GM12878 (cell line): ENCODE data around the gene FRMPD2. TPM values are rescaled to one million over a fixed set of nuclear protein-coding genes. Genes with fewer than 3 reads are reported as not detected.
A peak's percentile ranks its signal among the peaks of the same experiment; 100 is the strongest.

ENCODE experiments used
- ATF3 ChIP-seq: IDR thresholded peaks from 2 replicates; pipeline ENCODE4 v1.6.1; 2011; ENCODE audit warnings: low read depth, mild to moderate bottlenecking, low read length, moderate library complexity, borderline replicate concordance; ENCODE audit errors: extremely low read depth
- BRCA1 ChIP-seq: IDR thresholded peaks from 2 replicates; pipeline ENCODE4 v1.6.1; 2011; ENCODE audit warnings: low read depth, low read length, improper control_type of control experiment
- CHD4 ChIP-seq: fragments of 200-600 bp; sonication (generic); IDR thresholded peaks from 2 replicates; pipeline ENCODE4 v1.6.1; 2016; ENCODE audit warnings: mild to moderate bottlenecking
- CREB1 ChIP-seq: IDR thresholded peaks from 2 replicates; pipeline ENCODE4 v1.6.1; 2012; ENCODE audit warnings: low read depth, mild to moderate bottlenecking, inconsistent platforms
- E2F8 ChIP-seq: fragments of 450-650 bp; IDR thresholded peaks from 2 replicates; pipeline ENCODE4 v1.6.1; 2018; ENCODE audit warnings: mild to moderate bottlenecking, low read depth, moderate library complexity; ENCODE audit not compliant: partially characterized antibody
- EP300 ChIP-seq, 2 experiments: fragments of 150-350 bp in 1 of 2; IDR thresholded peaks; 2 replicates each; pipeline ENCODE4 v1.6.1; 2011 to 2012; ENCODE audit warnings: low read depth in 2 of 2, low read length in 2 of 2, borderline replicate concordance in 1 of 2, improper control_type of control experiment in 1 of 2, inconsistent platforms in 1 of 2; ENCODE audit not compliant: control insufficient read depth in 1 of 2
- ETV6 ChIP-seq, 2 experiments: fragments of 450-650 bp in 1 of 2; IDR thresholded peaks in 1 of 2; conservative IDR thresholded peaks in 1 of 2; 2 replicates each; pipeline ENCODE4 v1.6.1; 2014; ENCODE audit warnings: antibody characterized with exemption in 1 of 2, borderline replicate concordance in 1 of 2, low read depth in 1 of 2, mild to moderate bottlenecking in 1 of 2, moderate library complexity in 1 of 2
- HDGF ChIP-seq: fragments of 450-650 bp; IDR thresholded peaks from 2 replicates; pipeline ENCODE4 v1.6.1; 2016; ENCODE audit warnings: antibody characterized with exemption
- IKZF2 ChIP-seq, 2 experiments: fragments of 450-650 bp; IDR thresholded peaks; 2 replicates each; pipeline ENCODE4 v1.6.1; 2017; ENCODE audit warnings: mild to moderate bottlenecking in 2 of 2, moderate library complexity in 2 of 2
- KDM1A ChIP-seq: fragments of 200-600 bp; sonication (generic); IDR thresholded peaks from 2 replicates; pipeline ENCODE4 v1.6.1; 2016; ENCODE audit warnings: borderline replicate concordance
- MEF2B ChIP-seq: fragments of 450-650 bp; IDR thresholded peaks from 2 replicates; pipeline ENCODE4 v1.6.1; 2018; ENCODE audit warnings: mild to moderate bottlenecking, moderate library complexity; ENCODE audit not compliant: partially characterized antibody, poor library complexity, severe bottlenecking
- MTA2 ChIP-seq: fragments of 450-650 bp; IDR thresholded peaks from 2 replicates; pipeline ENCODE4 v1.6.1; 2016; ENCODE audit warnings: low read depth, mild to moderate bottlenecking, moderate library complexity
- NFYB ChIP-seq: IDR thresholded peaks from 2 replicates; pipeline ENCODE4 v1.6.1; 2011; ENCODE audit warnings: low read depth, mild to moderate bottlenecking, low read length, improper control_type of control experiment, moderate library complexity; ENCODE audit not compliant: insufficient read depth
- NR2C1 ChIP-seq: fragments of 450-650 bp; IDR thresholded peaks from 2 replicates; pipeline ENCODE4 v1.6.1; 2017; ENCODE audit warnings: antibody characterized with exemption, mild to moderate bottlenecking, moderate library complexity
- PML ChIP-seq: IDR thresholded peaks from 2 replicates; pipeline ENCODE4 v1.6.1; 2012; ENCODE audit warnings: low read length, inconsistent platforms
- POLR2A ChIP-seq: IDR thresholded peaks from 2 replicates; pipeline ENCODE4 v1.6.1; 2011; ENCODE audit warnings: low read depth, mild to moderate bottlenecking, low read length
- PRDM15 ChIP-seq: fragments of 450-650 bp; formaldehyde crosslinking; IDR thresholded peaks from 2 replicates; pipeline ENCODE4 v1.4.0; 2020; ENCODE audit warnings: mild to moderate bottlenecking, moderate library complexity
- SIX5 ChIP-seq: IDR thresholded peaks from 2 replicates; pipeline ENCODE4 v1.6.1; 2011; ENCODE audit warnings: mild to moderate bottlenecking, low read depth, low read length, moderate library complexity; ENCODE audit not compliant: severe bottlenecking
- SKIL ChIP-seq: fragments of 450-650 bp; IDR thresholded peaks from 2 replicates; pipeline ENCODE4 v1.6.1; 2017; ENCODE audit warnings: mild to moderate bottlenecking, low read depth, inconsistent platforms; ENCODE audit not compliant: poor library complexity, severe bottlenecking
- SMAD1 ChIP-seq: fragments of 450-650 bp; IDR thresholded peaks from 2 replicates; pipeline ENCODE4 v1.6.1; 2018; ENCODE audit warnings: mild to moderate bottlenecking, low read depth; ENCODE audit not compliant: partially characterized antibody
- ZSCAN29 ChIP-seq: fragments of 450-650 bp; IDR thresholded peaks from 2 replicates; pipeline ENCODE4 v1.6.1; 2017; ENCODE audit warnings: mild to moderate bottlenecking, moderate library complexity
- polyA plus RNA-seq, 11 experiments: library from polyadenylated mRNA; depleted of rRNA in 4 of 11; unstranded in 6 of 11; stranded (reverse) in 5 of 11; fragments of >200 nt; fragmentation: Nextera tagmentation in 4 of 11; fragmentation: Illumina TruSeq in 1 of 11; extraction: Ambion mirVana in 4 of 11; extraction: Trizol in 1 of 11; gene quantifications; 1 replicate in 1 of 11; 2 replicates in 10 of 11; pipeline versions ENCODE4 v1.2.1 to v1.2.3, GENCODE V29; 2011 to 2016; ENCODE audit warnings: inconsistent platforms in 2 of 11, missing spikeins in 2 of 11, low read depth in 1 of 11
- total RNA-seq, 4 experiments: library from RNA; depleted of rRNA in 3 of 4; stranded (reverse); fragments of >200 nt in 3 of 4; fragmentation: Illumina TruSeq in 1 of 4; extraction: Trizol in 1 of 4; gene quantifications; 2 replicates each; pipeline versions ENCODE4 v1.2.1 to v1.2.3, GENCODE V29; 2013 to 2021

Gene FRMPD2
- total and polyA plus RNA-seq, 10 of the 15 experiments (the other 5 are each of a cell fraction or from before 2014, with no cell fraction given) = 0.38 to 5.7 (median 1.4) TPM

- no peak for TF ChIP-seq E2F8
- no peak for TF ChIP-seq SIX5
- TF ChIP-seq PML = peak; percentile 74; the same call in 1 of the 2 replicates
- peak; percentile 54 for TF ChIP-seq POLR2A
- TF ChIP-seq BRCA1 = no peak
- TF ChIP-seq MEF2B = peak; percentile 93
- TF ChIP-seq NR2C1 = no peak; the same call in 1 of the 2 replicates
- peak; percentile 53; the same call in 1 of the 2 replicates for TF ChIP-seq CREB1
- TF ChIP-seq ETV6 (conservative IDR thresholded peaks at IDR 0.05 in 1 of 2, IDR thresholded peaks at IDR 0.05 in 1 of 2; ENCODE audit: borderline replicate concordance in 1 of 2, low read depth in 1 of 2) = peak in 1 of 2 experiments; percentile 66; a peak in 1 of 4 replicates
- no peak for TF ChIP-seq CHD4
- TF ChIP-seq SMAD1 = peak; percentile 85
- no peak; the same call in 1 of the 2 replicates for TF ChIP-seq HDGF
- TF ChIP-seq NFYB = no peak
- peak; percentile 87 for TF ChIP-seq SKIL
- peak; percentile 83 for TF ChIP-seq MTA2
- no peak for TF ChIP-seq KDM1A
- TF ChIP-seq EP300 (IDR thresholded peaks at IDR 0.05; ENCODE audit: borderline replicate concordance in 1 of 2, control insufficient read depth in 1 of 2, low read depth in 2 of 2, low read length in 2 of 2) = peak; percentile 67 to 89; a peak in 3 of 4 replicates
- peak; percentile 88 to 92 for TF ChIP-seq IKZF2 (IDR thresholded peaks at IDR 0.05)
- TF ChIP-seq PRDM15 (CRISPR knock-in tag) = no peak
- no peak for TF ChIP-seq ZSCAN29
- TF ChIP-seq ATF3 = no peak
Measured at GRCh38 chr10:48279081-48279751, 4.7 kb upstream of the FRMPD2 start (continued).
